GM12801 (cell line): ENCODE data around the gene KIR3DL2.
"Not testable (repeated sequence)": the region's sequence is repeated elsewhere in the genome, so short reads cannot be mapped to it uniquely, and the experiment has no call there.

ENCODE experiments used
- TF ChIP-seq, protein P1 (sequence below): IDR thresholded peaks from one replicate; pipeline ENCODE4 v1.5.1; 2011; ENCODE audit warnings: control low read depth; ENCODE audit not compliant: insufficient read length; ENCODE audit errors: extremely low read depth

The KIR3DL2 gene

DNA sequence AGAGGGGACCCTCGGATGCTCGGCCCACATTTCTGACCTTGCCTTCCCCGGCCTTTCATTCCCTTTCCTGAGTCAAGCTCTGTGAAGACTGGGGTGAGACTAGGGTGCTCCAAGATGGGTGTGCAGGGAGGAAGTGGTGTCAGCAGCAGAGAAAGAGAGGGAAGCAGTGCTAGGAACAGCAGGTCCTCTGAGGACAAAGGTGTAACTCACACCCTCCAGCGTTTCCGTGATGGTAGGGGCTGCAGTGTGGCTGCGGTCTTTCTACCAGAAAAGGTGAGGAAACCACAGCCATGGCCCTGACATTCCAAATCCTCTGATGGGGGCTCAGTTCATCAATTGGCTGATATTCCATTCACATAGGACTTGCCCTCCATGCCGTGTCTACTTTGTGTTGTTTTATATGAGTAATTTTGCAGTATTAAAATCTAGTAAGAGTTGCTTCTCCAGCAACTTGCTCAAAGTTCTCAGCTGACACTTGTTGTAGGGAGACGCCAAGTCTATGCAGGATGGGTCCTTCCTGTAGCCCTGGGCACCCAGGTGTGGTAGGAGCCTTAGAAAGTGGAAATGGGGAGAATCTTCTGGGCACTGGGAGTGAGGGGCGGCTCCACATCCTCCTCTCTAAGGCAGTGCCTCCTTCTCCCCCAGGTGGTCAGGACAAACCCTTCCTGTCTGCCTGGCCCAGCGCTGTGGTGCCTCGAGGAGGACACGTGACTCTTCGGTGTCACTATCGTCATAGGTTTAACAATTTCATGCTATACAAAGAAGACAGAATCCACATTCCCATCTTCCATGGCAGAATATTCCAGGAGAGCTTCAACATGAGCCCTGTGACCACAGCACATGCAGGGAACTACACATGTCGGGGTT, 32.3 kb upstream of the KIR3DL2 start:
- TF ChIP-seq, protein P1, sequence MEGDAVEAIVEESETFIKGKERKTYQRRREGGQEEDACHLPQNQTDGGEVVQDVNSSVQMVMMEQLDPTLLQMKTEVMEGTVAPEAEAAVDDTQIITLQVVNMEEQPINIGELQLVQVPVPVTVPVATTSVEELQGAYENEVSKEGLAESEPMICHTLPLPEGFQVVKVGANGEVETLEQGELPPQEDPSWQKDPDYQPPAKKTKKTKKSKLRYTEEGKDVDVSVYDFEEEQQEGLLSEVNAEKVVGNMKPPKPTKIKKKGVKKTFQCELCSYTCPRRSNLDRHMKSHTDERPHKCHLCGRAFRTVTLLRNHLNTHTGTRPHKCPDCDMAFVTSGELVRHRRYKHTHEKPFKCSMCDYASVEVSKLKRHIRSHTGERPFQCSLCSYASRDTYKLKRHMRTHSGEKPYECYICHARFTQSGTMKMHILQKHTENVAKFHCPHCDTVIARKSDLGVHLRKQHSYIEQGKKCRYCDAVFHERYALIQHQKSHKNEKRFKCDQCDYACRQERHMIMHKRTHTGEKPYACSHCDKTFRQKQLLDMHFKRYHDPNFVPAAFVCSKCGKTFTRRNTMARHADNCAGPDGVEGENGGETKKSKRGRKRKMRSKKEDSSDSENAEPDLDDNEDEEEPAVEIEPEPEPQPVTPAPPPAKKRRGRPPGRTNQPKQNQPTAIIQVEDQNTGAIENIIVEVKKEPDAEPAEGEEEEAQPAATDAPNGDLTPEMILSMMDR = no peak

DNA sequence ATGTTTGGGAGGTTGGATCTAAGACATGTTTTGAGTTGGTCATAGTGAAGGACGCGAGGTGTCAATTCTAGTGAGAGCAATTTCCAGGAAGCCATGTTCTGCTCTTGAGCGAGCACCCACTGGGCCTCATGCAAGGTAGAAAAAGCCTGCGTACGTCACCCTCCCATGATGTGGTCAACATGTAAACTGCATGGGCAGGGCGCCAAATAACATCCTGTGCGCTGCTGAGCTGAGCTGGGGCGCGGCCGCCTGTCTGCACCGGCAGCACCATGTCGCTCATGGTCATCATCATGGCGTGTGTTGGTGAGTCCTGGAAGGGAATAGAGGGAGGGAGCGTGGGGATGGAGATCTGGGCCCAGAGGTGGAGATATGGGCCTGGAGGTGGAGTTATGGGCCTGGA, 17.7 kb upstream of the KIR3DL2 start, which contains the start of gene KIR2DS4:
Gene KIR2DS4, plus strand, starts transcription at position 181 of the 400 bp plus-strand sequence.
- TF ChIP-seq, protein P1 = not testable (repeated sequence)

DNA sequence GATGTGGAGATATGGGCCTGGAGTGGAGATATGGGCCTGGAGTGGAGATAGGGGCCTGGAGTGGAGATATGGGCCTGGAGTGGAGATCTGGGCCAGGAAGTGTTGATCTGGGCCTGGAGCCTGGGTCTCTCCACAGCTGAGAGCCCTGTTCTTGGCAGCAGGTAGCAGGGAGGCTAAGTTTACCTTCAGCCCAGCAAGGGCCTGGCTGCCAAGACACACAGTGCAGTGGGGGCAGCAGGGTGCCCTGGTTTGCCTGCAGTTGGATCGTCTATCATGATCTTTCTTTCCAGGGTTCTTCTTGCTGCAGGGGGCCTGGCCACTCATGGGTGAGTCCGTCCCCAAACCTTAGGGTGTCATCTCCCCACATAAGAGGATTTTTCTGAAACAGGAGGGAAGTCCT, 687 bp downstream of the KIR3DL2 start:
- TF ChIP-seq, protein P1 = no peak

DNA sequence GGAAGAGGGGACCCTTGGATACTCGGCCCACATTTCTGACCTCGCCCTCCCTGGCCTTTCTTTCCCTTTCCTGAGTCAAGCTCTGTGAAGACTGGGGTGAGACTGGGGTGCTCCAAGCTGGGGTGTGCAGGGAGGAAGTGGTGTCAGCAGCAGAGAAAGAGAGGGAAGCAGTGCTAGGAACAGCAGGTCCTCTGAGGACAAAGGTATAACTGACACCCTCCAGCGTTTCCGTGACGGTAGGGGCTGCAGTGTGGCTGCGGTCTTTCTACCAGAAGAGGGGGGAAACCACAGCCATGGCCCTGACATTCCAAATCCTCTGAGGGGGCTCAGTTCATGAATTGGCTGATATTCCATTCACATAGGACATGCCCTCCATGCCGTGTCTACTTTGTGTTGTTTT, 1.1 kb downstream of the KIR3DL2 start:
- TF ChIP-seq, protein P1 = no peak

DNA sequence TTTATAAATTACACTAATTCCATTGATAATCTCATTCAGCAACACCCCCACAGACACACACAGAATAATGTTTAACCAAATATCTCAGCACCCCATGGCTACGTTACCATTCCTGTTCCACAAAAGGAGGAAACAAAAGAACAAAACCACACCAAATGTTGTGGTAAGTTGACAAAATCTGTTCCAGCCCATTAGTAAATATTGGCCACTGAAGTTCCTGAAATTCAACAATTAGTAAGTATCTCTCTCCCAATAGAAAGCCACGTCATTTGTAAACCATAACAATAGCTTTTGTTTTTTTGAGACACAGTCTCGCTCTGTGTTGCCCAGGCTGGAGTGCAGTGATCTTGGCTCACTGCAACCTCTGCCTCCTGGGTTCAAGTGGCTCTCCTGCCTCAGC, 21.5 kb downstream of the KIR3DL2 start:
- TF ChIP-seq, protein P1 = no peak

DNA sequence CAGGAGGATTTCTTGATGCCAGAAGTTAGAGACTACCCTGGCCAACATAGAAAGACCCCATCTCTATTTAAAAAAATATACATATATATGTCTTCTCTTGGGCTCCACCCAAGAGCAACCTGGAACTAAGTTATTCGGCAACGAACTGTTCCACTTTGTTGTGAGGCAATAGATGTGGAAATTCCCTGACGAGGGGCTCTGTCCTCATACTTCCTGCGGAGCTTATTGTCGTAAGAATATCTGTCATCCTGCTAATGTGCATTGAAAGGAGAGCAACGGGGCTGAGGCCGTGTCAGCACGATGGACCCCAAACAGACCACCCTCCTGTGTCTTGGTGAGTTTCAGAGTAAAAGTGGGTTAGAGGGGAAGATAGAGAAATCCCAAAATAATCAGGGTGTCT, 23.7 kb downstream of the KIR3DL2 start, which contains the start of gene FCAR:
Gene FCAR, plus strand, starts transcription at position 246 of the 400 bp plus-strand sequence. Its CDS starts 55 bp downstream, at position 301.
- TF ChIP-seq, protein P1 = no peak

DNA sequence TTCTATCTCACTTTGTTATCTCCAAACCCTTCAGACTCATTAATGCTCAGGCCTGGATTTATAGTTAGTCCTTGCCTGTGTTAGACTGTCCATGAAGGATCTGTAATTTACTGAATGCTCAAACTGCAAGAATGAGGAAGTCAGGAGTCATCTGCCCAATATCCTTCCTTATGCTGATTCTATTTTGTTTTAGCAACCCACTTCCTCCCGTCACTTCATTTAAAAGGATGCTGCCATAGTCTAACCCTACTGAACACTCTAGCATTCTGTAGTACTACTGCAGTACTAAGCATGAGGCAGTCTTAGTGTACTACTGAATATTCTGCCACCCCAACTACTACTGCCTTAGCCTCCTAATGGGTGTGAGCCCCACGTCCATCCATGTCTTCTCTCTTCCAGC, 25.3 kb downstream of the KIR3DL2 start:
- TF ChIP-seq, protein P1 = no peak
